Measurements from ENCODE around the gene M1AP.

Gene M1AP

GRCh38 chr2:74510272-74510671 lies 137.9 kb downstream of the M1AP start:
- no peak for TF ChIP-seq CTCF (IDR thresholded peaks at IDR 0.05; ENCODE audit: insufficient read depth, missing control alignments)
- FAIRE-seq (no peak), DNase-seq (ENCODE audit: insufficient read length, low spot score) (no peak)

- DNase-seq (ENCODE audit: insufficient read length, low spot score): no peak
- FAIRE-seq: no peak
- no peak for TF ChIP-seq CTCF (IDR thresholded peaks at IDR 0.05; ENCODE audit: insufficient read depth, missing control alignments)
Measured at GRCh38 chr2:74507926-74508520, 140.1 kb downstream of the M1AP start.

Measured in D721Med (cell line).